Testis (tissue), 3 donors: ENCODE measurements around the gene PLEKHA1. TPM values are rescaled to one million over a fixed set of nuclear protein-coding genes. Genes with fewer than 3 reads are reported as not detected.

Experiments used
- DNase-seq: peaks from one replicate; pipeline ENCODE4 v3.0.0-alpha.2; 2019
- H3K27ac ChIP-seq, 2 donors: fragments of 200-600 bp; sonication (generic); one replicate each; pipeline ENCODE4 v1.5.1; 2019
- H3K27me3 ChIP-seq: fragments of 200-600 bp; sonication (generic); one replicate; pipeline ENCODE4 v1.5.1; 2019
- H3K36me3 ChIP-seq: fragments of 200-600 bp; sonication (generic); one replicate; pipeline ENCODE4 v1.5.1; 2017; ENCODE audit warnings: low read depth; ENCODE audit errors: missing control alignments
- H3K4me1 ChIP-seq: fragments of 200-600 bp; sonication (generic); one replicate; pipeline ENCODE4 v1.5.1; 2019
- H3K4me3 ChIP-seq, 2 donors: fragments of 200-600 bp; sonication (generic); one replicate each; pipeline ENCODE4 v1.5.1; 2017 to 2019
- H3K9me3 ChIP-seq: fragments of 200-600 bp; sonication (generic); one replicate; pipeline ENCODE4 v1.5.1; 2017
- POLR2A ChIP-seq: fragments of 450-650 bp; IDR thresholded peaks from one replicate; pipeline ENCODE4 v1.6.1; 2017; ENCODE audit warnings: antibody characterized with exemption, mild to moderate bottlenecking, moderate library complexity
- WGBS, 2 donors: methylation state at CpG; one replicate each; pipeline ENCODE4 v1.1.5; 2018; 5-methylcytosine and 5-hydroxymethylcytosine counted together
- intact Hi-C: fragments of 100-400 bp; cut with DNase I; formaldehyde crosslinking; loops from one replicate; pipeline ENCODE4 v1.15.1; 2023; ENCODE audit warnings: low total_unique reads
- polyA plus RNA-seq: library from polyadenylated mRNA; stranded (reverse); fragments of 350-450 nt; fragmentation: Illumina TruSeq; extraction: RNeasy Lipid Tissue Mini Kit (QIAGEN cat#74804); gene quantifications from one replicate; pipeline ENCODE4 v1.2.3, GENCODE V29; 2014; ENCODE audit warnings: low read depth, low replicate concordance; ENCODE audit not compliant: insufficient read depth
- total RNA-seq, 2 donors: library from RNA; depleted of rRNA; stranded (reverse); fragments of >200 nt; gene quantifications; one replicate each; pipeline ENCODE4 v1.2.3, GENCODE V29; 2016
- TF ChIP-seq, protein P1 (sequence below), 3 experiments: fragments of 450-650 bp in 2 of 3; fragments of 200-600 bp in 1 of 3; sonication (generic) in 1 of 3; IDR thresholded peaks; one replicate each; pipeline ENCODE4 v1.5.1; 2016 to 2019; ENCODE audit warnings: antibody characterized with exemption in 3 of 3, mild to moderate bottlenecking in 2 of 3, moderate library complexity in 1 of 3

Gene PLEKHA1
- total and polyA plus RNA-seq, 3 donors from 2014 or later: 27.6 to 66.6 (median 35.7) TPM

DNA sequence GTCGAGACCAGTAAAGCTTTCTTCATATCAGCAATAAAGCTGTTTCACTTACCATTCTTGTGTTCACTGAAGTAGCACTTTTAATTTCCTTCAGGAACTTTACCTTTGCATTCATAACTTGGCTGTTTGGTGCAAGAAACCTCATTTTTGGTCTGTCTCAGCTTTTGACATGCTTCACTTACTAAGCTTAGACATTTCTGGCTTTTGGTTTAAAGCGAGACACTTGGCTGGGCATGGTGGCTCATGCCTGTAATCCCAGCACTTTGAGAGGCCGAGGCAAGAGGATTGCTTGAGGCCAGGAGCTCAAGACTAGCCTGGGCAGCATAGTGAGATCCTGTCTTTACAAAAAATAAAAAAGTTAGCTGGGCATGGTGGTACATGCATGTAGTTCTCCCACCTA is 15.8 kb downstream of the PLEKHA1 start:
- no peak overlapping the region for H3K4me3 ChIP-seq
- no peaks in the 10 kb centered on the region for H3K4me1 ChIP-seq
- no peak for DNase-seq
- intact Hi-C loops: no loop called here
- no peaks in the 10 kb centered on the region for H3K9me3 ChIP-seq
- H3K36me3 ChIP-seq: no peaks in the 10 kb centered on the region
- no peak overlapping the region for H3K27ac ChIP-seq
- 93 to 95% methylated on average over 3 of the region's 3 CpGs for WGBS, 2 donors
- no peaks in the 10 kb centered on the region for H3K27me3 ChIP-seq
- TF ChIP-seq POLR2A: no peak
- TF ChIP-seq, protein P1, sequence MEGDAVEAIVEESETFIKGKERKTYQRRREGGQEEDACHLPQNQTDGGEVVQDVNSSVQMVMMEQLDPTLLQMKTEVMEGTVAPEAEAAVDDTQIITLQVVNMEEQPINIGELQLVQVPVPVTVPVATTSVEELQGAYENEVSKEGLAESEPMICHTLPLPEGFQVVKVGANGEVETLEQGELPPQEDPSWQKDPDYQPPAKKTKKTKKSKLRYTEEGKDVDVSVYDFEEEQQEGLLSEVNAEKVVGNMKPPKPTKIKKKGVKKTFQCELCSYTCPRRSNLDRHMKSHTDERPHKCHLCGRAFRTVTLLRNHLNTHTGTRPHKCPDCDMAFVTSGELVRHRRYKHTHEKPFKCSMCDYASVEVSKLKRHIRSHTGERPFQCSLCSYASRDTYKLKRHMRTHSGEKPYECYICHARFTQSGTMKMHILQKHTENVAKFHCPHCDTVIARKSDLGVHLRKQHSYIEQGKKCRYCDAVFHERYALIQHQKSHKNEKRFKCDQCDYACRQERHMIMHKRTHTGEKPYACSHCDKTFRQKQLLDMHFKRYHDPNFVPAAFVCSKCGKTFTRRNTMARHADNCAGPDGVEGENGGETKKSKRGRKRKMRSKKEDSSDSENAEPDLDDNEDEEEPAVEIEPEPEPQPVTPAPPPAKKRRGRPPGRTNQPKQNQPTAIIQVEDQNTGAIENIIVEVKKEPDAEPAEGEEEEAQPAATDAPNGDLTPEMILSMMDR (IDR thresholded peaks at IDR 0.05): no peak

DNA sequence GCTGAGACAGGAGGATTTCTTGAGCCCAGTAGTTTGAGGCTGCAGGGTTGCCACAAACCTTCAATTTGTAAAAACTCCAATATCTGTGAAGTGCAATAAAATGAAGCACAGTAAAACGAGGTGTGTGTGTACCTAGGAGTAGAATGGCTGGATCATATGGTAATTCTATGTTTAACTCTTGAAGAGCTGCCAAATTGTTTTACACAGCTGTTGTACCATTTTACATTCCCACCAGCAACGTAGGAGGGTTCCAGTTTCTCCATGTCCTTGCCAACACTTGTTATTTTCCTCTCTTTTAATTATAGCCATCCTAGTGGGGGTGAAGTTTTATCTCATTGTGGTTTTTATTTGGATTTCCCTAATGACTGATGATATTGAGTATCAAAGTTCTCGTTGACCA is 16.2 kb downstream of the PLEKHA1 start:
- no peaks in the 10 kb centered on the region for H3K4me1 ChIP-seq
- intact Hi-C loops: no loop called here
- TF ChIP-seq, protein P1 (IDR thresholded peaks at IDR 0.05): no peak
- TF ChIP-seq POLR2A: no peak
- H3K27ac ChIP-seq: no peak overlapping the region
- no peak for DNase-seq
- H3K27me3 ChIP-seq: no peaks in the 10 kb centered on the region
- H3K36me3 ChIP-seq: no peaks in the 10 kb centered on the region
- WGBS, 2 donors: 27 to 64% methylated on average over 3 of the region's 3 CpGs
- no peak overlapping the region for H3K4me3 ChIP-seq
- H3K9me3 ChIP-seq: no peaks in the 10 kb centered on the region

DNA sequence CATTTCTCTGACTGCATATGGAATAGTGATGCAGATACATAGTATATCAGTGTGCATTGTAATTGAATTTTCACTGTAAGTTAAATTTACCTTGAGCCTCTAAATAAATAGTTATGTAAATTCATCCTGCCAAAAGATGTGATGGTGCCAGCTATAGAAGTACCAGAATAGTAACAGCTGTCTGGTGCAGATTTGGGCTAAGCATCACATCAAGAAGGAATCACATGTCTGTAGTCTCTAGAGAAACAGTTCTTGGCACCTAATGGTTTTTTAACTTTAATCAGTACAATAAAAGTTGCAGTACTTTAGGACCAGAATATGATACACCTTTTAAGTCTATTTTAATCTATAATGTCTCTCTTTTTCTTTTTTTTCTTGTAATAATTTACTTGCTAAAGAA is 17.4 kb downstream of the PLEKHA1 start:
- intact Hi-C loops: no loop called here
- Histone ChIP-seq H3K4me1 (no peaks in the 10 kb centered on the region), H3K9me3 (no peaks in the 10 kb centered on the region), H3K4me3 (no peak overlapping the region), H3K27ac (no peak overlapping the region), H3K36me3 (no peaks in the 10 kb centered on the region), H3K27me3 (no peaks in the 10 kb centered on the region)
- no peak for TF ChIP-seq POLR2A
- TF ChIP-seq, protein P1 (IDR thresholded peaks at IDR 0.05): no peak
- DNase-seq: no peak

DNA sequence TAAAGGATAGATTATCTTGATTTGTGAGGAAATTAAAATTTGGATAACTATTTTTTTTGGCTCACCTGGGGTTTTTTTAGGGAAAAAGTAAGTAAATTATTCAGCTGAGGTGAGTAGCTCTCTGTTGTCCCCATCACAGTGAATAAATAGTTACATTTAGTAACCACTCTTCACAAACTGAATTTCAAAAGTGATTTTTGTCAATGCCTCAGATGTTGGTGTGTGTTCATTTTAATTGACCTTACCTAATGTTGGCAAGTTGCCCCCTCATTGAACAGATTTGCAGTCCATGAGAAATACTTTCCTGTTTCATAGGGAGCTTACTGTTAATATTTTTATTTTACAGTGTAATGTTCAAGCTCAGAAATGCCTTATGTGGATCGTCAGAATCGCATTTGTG is 18.3 kb downstream of the PLEKHA1 start:
- Histone ChIP-seq H3K4me3 (no peak overlapping the region), H3K4me1 (no peaks in the 10 kb centered on the region), H3K27me3 (no peaks in the 10 kb centered on the region), H3K9me3 (no peaks in the 10 kb centered on the region), H3K27ac (no peak overlapping the region), H3K36me3 (no peaks in the 10 kb centered on the region)
- 91 to 94% methylated on average over 2 of the region's 2 CpGs for WGBS, 2 donors
- intact Hi-C loops: no loop called here
- DNase-seq: no peak
- TF ChIP-seq POLR2A: no peak
- TF ChIP-seq, protein P1 (IDR thresholded peaks at IDR 0.05): no peak

DNA sequence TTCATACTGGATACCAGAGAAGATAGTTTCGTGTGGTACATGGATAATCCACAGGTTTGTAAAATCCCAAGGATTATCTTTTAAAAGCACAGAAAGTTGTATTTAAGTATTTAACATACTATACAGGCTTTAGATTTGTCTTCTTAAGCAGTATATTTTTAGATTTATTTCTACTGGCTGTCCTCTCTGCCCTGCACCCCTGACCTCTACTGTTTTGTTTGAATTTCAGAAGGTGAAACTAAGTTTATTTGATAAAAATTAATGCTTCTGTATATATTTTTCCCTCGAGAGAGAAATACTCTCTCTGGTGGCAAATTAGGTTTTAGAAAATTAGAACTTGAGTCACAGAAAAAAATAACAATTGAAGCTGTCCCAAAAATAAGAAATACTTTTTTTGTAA is 18.8 kb downstream of the PLEKHA1 start:
- Histone ChIP-seq H3K4me3 (no peak overlapping the region), H3K36me3 (no peaks in the 10 kb centered on the region), H3K9me3 (no peaks in the 10 kb centered on the region), H3K4me1 (no peaks in the 10 kb centered on the region), H3K27me3 (no peaks in the 10 kb centered on the region), H3K27ac (no peak overlapping the region)
- intact Hi-C loops: no loop called here
- WGBS, 2 donors: 79 to 84% methylated on average over 2 of the region's 2 CpGs
- TF ChIP-seq, protein P1 (IDR thresholded peaks at IDR 0.05): no peak
- no peak for TF ChIP-seq POLR2A
- no peak for DNase-seq
